Motor neuron (in vitro differentiated cells): ENCODE measurements around the gene HHIPL1. TPM values are rescaled to one million over a fixed set of nuclear protein-coding genes. Genes with fewer than 3 reads are reported as not detected.
"Not testable (repeated sequence)": the region's sequence is repeated elsewhere in the genome, so short reads cannot be mapped to it uniquely, and the experiment has no call there.

Experiments used
- ATAC-seq, 8 experiments: fragments of 200-7000 bp; cut with Tn5 transposase; replicated peaks in 6 of 8; 2 replicates each; pipeline ENCODE4 v1.8.0; 2021; ENCODE audit warnings: mild to moderate bottlenecking in 8 of 8, moderate library complexity in 8 of 8
- H3K27ac ChIP-seq, 2 donors: fragments of 250-450 bp; sonication (Bioruptor Pico); 2 replicates each; pipeline ENCODE4 v1.9.0; 2021; ENCODE audit warnings: antibody characterized with exemption in 2 of 2, mild to moderate bottlenecking in 2 of 2, moderate library complexity in 1 of 2
- H3K4me1 ChIP-seq, 2 donors: fragments of 250-450 bp; sonication (Bioruptor Pico); replicated peaks in 1 of 2; 2 replicates each; pipeline ENCODE4 v1.6.1; 2021; ENCODE audit warnings: antibody characterized with exemption in 2 of 2, mild to moderate bottlenecking in 2 of 2, moderate library complexity in 1 of 2
- H3K4me3 ChIP-seq, 5 donors: fragments of 250-450 bp; sonication (Bioruptor Pico); 2 replicates each; pipeline ENCODE4 v1.9.0; 2021; ENCODE audit warnings: antibody characterized with exemption in 5 of 5, mild to moderate bottlenecking in 5 of 5, moderate library complexity in 4 of 5
- WGBS, 10 experiments: fragments of 450-650 bp; shearing (Covaris generic); methylation state at CpG; one replicate each; pipeline ENCODE4 v1.0.0; 2022; 5-methylcytosine and 5-hydroxymethylcytosine counted together
- in situ Hi-C, 9 experiments: fragments of 400-800 bp; cut with MboI; loops; one replicate each; pipeline ENCODE4 v1.15.0; 2021; ENCODE audit warnings: low sequenced_read_pairs in 9 of 9, low pct_unique_long_range_greater_than_20kb in 2 of 9; ENCODE audit not compliant: unreplicated experiment in 9 of 9
- total RNA-seq, 8 experiments: library from RNA; unstranded; fragments of 300-600 nt; gene quantifications; 2 replicates each; pipeline versions ENCODE4 v1.2.3 to v1.2.4, GENCODE V29; 2022

The HHIPL1 gene
- total RNA-seq, 8 experiments from 2014 or later: 0.84 to 2.3 (median 1.9) TPM

DNA sequence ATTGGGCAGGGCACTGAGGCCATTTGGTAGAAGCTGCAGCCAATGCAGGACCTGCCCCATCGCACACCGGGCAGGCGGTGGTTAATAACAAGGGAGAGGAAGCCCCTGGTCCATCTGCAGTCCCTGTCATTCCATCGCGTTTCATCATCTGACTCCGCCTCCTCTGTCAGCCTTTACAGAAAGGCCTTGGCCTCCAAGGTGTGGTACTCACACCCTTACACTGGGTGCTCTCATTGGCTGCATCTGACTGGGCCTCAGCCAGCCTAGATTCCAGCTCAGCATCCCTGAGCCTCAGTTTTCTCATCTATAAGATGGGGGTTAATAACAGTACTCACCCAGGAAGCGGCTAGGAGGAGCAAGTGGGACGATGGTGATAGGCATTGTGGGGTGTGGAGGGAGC lies 14.7 kb upstream of the HHIPL1 start:
- ATAC-seq: peak in 4 of 8 experiments; percentile 25 to 60 (median 37)
- H3K4me1 ChIP-seq: peaks cover 16 to 25% of the 10 kb centered on the region in 2 donors
- in situ Hi-C loops: loop anchor here in 7 of 9 experiments (10.0 to 25.0 kb wide), 4 partner anchors 93 to 118 kb away; no protein-coding TSS in a partner anchor
- no peak overlapping the region for H3K4me3 ChIP-seq
- 78 to 100% (median 80%) methylated on average over 1 to 4 of the region's 8 CpGs; no CpG with 5 or more reads in 4 of the 10 experiments for WGBS, 10 experiments
- no peak overlapping the region for H3K27ac ChIP-seq

GRCh38 chr14:99632410-99633035 lies 12.4 kb upstream of the HHIPL1 start:
- Histone ChIP-seq H3K27ac (no peak overlapping the region), H3K4me3 (no peak overlapping the region), H3K4me1 (peaks cover 10 to 17% of the 10 kb centered on the region in 2 donors)
- ATAC-seq: peak in 2 of 8 experiments; percentile 7 to 46
- 26 to 96% (median 83%) methylated on average over 1 to 6 of the region's 9 CpGs; no CpG with 5 or more reads in 3 of the 10 experiments for WGBS, 10 experiments
- in situ Hi-C loops: loop anchor here in 7 of 9 experiments (10.0 to 25.0 kb wide), 4 partner anchors 95 to 120 kb away; no protein-coding TSS in a partner anchor

DNA sequence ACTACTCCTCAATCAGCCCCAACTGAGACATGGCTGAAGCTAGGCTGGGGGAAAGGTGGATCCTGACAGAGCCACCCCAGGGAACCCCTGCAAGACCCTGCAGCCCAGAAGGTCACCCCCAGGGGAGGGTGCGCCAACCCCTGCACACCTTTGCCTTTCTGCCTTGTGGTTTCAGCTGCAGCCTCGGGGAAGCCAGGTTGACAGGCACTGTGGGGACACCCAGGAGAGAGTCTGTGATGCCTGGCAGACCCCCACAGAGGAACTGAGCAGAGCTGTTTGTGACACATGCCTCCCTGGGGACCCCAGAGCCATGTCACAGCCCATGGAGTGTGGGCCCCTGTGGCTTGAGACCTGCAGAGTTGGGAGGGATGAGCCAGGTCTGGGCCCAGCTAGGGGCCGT lies 11.8 kb upstream of the HHIPL1 start:
- no peak overlapping the region for H3K27ac ChIP-seq
- ATAC-seq: no peak
- no peak overlapping the region for H3K4me3 ChIP-seq
- WGBS, 10 experiments: 60 to 100% methylated on average over 1 of the region's 3 CpGs; no CpG with 5 or more reads in 8 of the 10 experiments
- H3K4me1 ChIP-seq: peaks cover 5 to 15% of the 10 kb centered on the region in 2 donors
- in situ Hi-C loops: loop anchor here in 7 of 9 experiments (10.0 to 25.0 kb wide), 4 partner anchors 96 to 121 kb away; no protein-coding TSS in a partner anchor

DNA sequence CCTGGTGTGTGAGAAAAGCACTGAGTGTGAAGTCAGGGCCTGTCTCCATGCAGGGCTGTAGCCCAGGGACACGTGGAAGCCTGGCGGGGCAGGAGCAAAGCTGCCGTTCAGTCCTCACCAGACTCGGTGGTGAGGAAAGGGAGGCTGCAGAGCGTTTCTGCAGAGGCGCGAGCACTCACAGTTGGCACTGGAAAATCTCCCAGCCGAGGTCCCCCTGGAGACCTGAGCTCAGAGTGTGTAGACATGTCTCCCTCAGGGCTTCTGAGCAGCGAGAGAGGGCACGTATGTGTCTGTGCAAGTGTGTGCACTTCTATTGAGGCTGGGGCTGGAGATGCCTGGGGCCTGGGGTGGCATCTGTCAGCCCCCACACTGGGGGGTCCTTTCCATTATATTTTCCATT lies 11.0 kb upstream of the HHIPL1 start:
- Histone ChIP-seq H3K27ac (no peak overlapping the region), H3K4me3 (no peak overlapping the region), H3K4me1 (peaks cover 5 to 14% of the 10 kb centered on the region in 2 donors)
- 53 to 90% (median 73%) methylated on average over 2 to 5 of the region's 10 CpGs; no CpG with 5 or more reads in 6 of the 10 experiments for WGBS, 10 experiments
- in situ Hi-C loops: loop anchor here in 7 of 9 experiments (10.0 to 25.0 kb wide), 4 partner anchors 97 to 122 kb away; no protein-coding TSS in a partner anchor
- peak in 3 of 8 experiments; percentile 12 to 51 (median 14) for ATAC-seq

GRCh38 chr14:99634443-99634842 lies 10.5 kb upstream of the HHIPL1 start:
- 47 to 100% (median 75%) methylated on average over 1 to 7 of the region's 10 CpGs; no CpG with 5 or more reads in 3 of the 10 experiments for WGBS, 10 experiments
- no peak overlapping the region for H3K27ac ChIP-seq
- in situ Hi-C loops: loop anchor here in 7 of 9 experiments (10.0 to 25.0 kb wide), 4 partner anchors 97 to 122 kb away; no protein-coding TSS in a partner anchor
- no peak overlapping the region for H3K4me3 ChIP-seq
- H3K4me1 ChIP-seq: peaks cover 5 to 11% of the 10 kb centered on the region in 2 donors
- ATAC-seq: no peak

DNA sequence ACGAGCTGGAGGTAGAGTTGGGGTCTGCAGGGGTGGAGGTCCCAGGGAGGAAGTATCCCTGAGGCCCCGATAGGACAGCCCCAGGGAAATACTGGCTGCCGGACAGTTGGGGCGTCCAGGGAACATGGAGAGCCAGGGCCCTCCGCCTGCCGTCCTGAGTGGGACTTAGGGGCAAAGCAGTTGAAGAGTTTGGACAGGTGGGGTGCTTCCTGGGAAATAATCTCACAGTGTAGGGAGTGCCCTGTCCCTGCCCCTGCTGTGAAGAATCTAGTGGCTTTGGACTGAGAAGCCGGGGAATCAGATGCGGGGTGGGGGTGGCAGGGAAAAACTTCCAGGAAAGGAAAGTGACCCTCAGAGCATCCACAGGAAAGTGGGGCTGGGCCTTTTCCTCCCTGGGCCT lies 9.8 kb upstream of the HHIPL1 start:
- Histone ChIP-seq H3K27ac (no peak overlapping the region), H3K4me1 (peaks cover 3 to 11% of the 10 kb centered on the region in 2 donors), H3K4me3 (no peak overlapping the region)
- ATAC-seq: no peak
- WGBS, 10 experiments: 100% methylated on average over 1 of the region's 8 CpGs; no CpG with 5 or more reads in 8 of the 10 experiments
- in situ Hi-C loops: loop anchor here in 7 of 9 experiments (10.0 to 25.0 kb wide), 4 partner anchors 98 to 123 kb away; no protein-coding TSS in a partner anchor

- H3K4me3 ChIP-seq: no peak overlapping the region
- no peak overlapping the region for H3K27ac ChIP-seq
- no peak for ATAC-seq
- peaks cover 3 to 11% of the 10 kb centered on the region in 2 donors for H3K4me1 ChIP-seq
- WGBS, 10 experiments: 42 to 83% (median 62%) methylated on average over 1 to 5 of the region's 5 CpGs; no CpG with 5 or more reads in 1 of the 10 experiments
- in situ Hi-C loops: loop anchor here in 7 of 9 experiments (10.0 to 25.0 kb wide), 4 partner anchors 99 to 124 kb away; no protein-coding TSS in a partner anchor
These were observed 8.4 kb upstream of the HHIPL1 start for GRCh38 chr14:99636487-99636886.

- peaks cover 3 to 11% of the 10 kb centered on the region in 2 donors for H3K4me1 ChIP-seq
- in situ Hi-C loops: loop anchor here in 7 of 9 experiments (10.0 to 25.0 kb wide), 4 partner anchors 100 to 125 kb away; no protein-coding TSS in a partner anchor
- H3K4me3 ChIP-seq: no peak overlapping the region
- WGBS, 10 experiments: 44 to 96% (median 73%) methylated on average over 1 to 6 of the region's 7 CpGs; no CpG with 5 or more reads in 2 of the 10 experiments
- ATAC-seq: no peak
- no peak overlapping the region for H3K27ac ChIP-seq
These were observed 7.3 kb upstream of the HHIPL1 start for GRCh38 chr14:99637624-99638023.

- WGBS, 10 experiments: 63 to 100% (median 86%) methylated on average over 1 to 4 of the region's 5 CpGs; no CpG with 5 or more reads in 1 of the 10 experiments
- in situ Hi-C loops: loop anchor here in 4 of 9 experiments (25.0 kb wide), 2 partner anchors 105 to 130 kb away; no protein-coding TSS in a partner anchor
- not testable (repeated sequence) for H3K27ac ChIP-seq, H3K4me3 ChIP-seq, H3K4me1 ChIP-seq
- peak in 1 of 8 experiments; percentile 36 for ATAC-seq
These were observed 2.2 kb upstream of the HHIPL1 start for GRCh38 chr14:99642771-99643170.

- ATAC-seq: no peak
- WGBS, 10 experiments: 73 to 100% (median 100%) methylated on average over 1 to 6 of the region's 6 CpGs; no CpG with 5 or more reads in 5 of the 10 experiments
- in situ Hi-C loops: loop anchor here in 4 of 9 experiments (25.0 kb wide), 2 partner anchors 106 to 131 kb away; no protein-coding TSS in a partner anchor
- no peak overlapping the region for H3K4me3 ChIP-seq
- no peak overlapping the region for H3K27ac ChIP-seq
- peaks cover 3 to 12% of the 10 kb centered on the region in 2 donors for H3K4me1 ChIP-seq
These were observed 1.6 kb upstream of the HHIPL1 start for GRCh38 chr14:99643343-99643742.

DNA sequence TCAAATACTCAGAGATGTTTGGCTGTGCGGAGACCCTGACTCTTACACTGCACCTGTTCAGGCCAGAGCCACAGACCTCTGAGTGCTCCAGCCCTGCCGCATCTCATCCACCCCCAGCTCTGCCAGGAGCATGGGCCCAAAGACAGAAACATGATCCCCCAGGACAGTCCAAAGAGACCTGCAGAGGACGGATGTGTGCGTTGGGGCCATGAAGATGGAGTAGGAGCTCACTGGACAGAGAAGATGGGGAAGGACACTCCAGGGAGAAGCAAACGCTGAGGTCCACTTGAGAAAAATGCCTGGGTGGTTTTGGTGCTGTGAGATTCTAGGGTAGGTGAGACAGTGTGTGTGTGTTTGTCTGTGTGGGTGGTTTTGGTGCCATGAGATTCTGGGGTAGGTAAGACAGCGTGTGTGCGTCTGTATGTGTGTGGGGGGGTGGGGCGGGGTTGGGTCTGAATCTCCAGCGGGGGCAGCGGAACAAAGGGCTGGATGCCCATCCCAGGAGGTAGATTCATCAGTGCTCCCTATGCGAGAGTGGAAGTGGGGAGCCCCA lies 818 bp upstream of the HHIPL1 start:
- in situ Hi-C loops: loop anchor here in 4 of 9 experiments (25.0 kb wide), 2 partner anchors 107 to 132 kb away; no protein-coding TSS in a partner anchor
- 92 to 100% (median 100%) methylated on average over 1 to 4 of the region's 11 CpGs; no CpG with 5 or more reads in 4 of the 10 experiments for WGBS, 10 experiments
- no peak for ATAC-seq
- Histone ChIP-seq H3K27ac (no peak overlapping the region), H3K4me1 (peaks cover 3 to 12% of the 10 kb centered on the region in 2 donors), H3K4me3 (no peak overlapping the region)

- Histone ChIP-seq H3K4me3 (no peak overlapping the region), H3K4me1 (peaks cover 3 to 12% of the 10 kb centered on the region in 2 donors), H3K27ac (no peak overlapping the region)
- 0 to 100% (median 62%) methylated on average over 1 to 12 of the region's 32 CpGs; no CpG with 5 or more reads in 7 of the 10 experiments for WGBS, 10 experiments
- peak in 2 of 8 experiments; percentile 11 to 26 for ATAC-seq
- in situ Hi-C loops: loop anchor here in 4 of 9 experiments (25.0 kb wide), 2 partner anchors 109 to 134 kb away; no protein-coding TSS in a partner anchor
These were observed 896 bp downstream of the HHIPL1 start for GRCh38 chr14:99645545-99646505.
